MG63 (cell line): ENCODE data around the gene LMBRD1. TPM values are rescaled to one million over a fixed set of nuclear protein-coding genes. Genes with fewer than 3 reads are reported as not detected.

ENCODE experiments used
- DNase-seq: peaks from one replicate; pipeline ENCODE4 v3.0.0-alpha.2; 2020
- H3K27me3 ChIP-seq: fragments of 250-450 bp; sonication (Bioruptor Pico); 2 replicates; pipeline ENCODE4 v1.5.1; 2020; ENCODE audit warnings: mild to moderate bottlenecking, moderate library complexity
- H3K36me3 ChIP-seq: fragments of 250-450 bp; sonication (Bioruptor Pico); 2 replicates; pipeline ENCODE4 v1.5.1; 2020; ENCODE audit warnings: mild to moderate bottlenecking, moderate library complexity
- H3K4me3 ChIP-seq: fragments of 250-450 bp; sonication (Bioruptor Pico); 2 replicates; pipeline ENCODE4 v1.5.1; 2020; ENCODE audit warnings: mild to moderate bottlenecking, moderate library complexity
- H3K9me3 ChIP-seq: fragments of 250-450 bp; sonication (Bioruptor Pico); 2 replicates; pipeline ENCODE4 v1.5.1; 2020; ENCODE audit warnings: mild to moderate bottlenecking, moderate library complexity
- total RNA-seq: library from RNA; depleted of rRNA; stranded (reverse); fragments of >200 nt; shearing (Covaris generic); gene quantifications from 2 replicates; pipeline ENCODE4 v1.2.3, GENCODE V29; 2014; ENCODE audit warnings: low replicate concordance; rRNA removed

Gene LMBRD1
- total RNA-seq, 1 experiment from 2014 or later = 12.8 TPM

GRCh38 chr6:69627625-69628024 lies 169.2 kb downstream of the LMBRD1 start:
- H3K36me3 ChIP-seq = no peaks in the 10 kb centered on the region
- DNase-seq = no peak
- no peaks in the 10 kb centered on the region for H3K27me3 ChIP-seq
- H3K9me3 ChIP-seq = no peaks in the 10 kb centered on the region
- H3K4me3 ChIP-seq = no peak overlapping the region

- H3K4me3 ChIP-seq = no peak overlapping the region
- H3K36me3 ChIP-seq = no peaks in the 10 kb centered on the region
- no peak for DNase-seq
- H3K27me3 ChIP-seq = no peaks in the 10 kb centered on the region
- no peaks in the 10 kb centered on the region for H3K9me3 ChIP-seq
These were observed 171.9 kb downstream of the LMBRD1 start for GRCh38 chr6:69624944-69625343.

Other genes with a start within 250 kb of the LMBRD1 start
- not detected in 2 replicates for gene COL19A1, start 69.5 kb upstream of the LMBRD1 start, total RNA-seq